Epithelial cell of proximal tubule (primary cell): Measurements from ENCODE around the gene OSCAR. TPM values are rescaled to one million over a fixed set of nuclear protein-coding genes. Genes with fewer than 3 reads are reported as not detected.
A peak's percentile ranks its signal among the peaks of the same experiment; 100 is the strongest.
"Not testable (repeated sequence)": the region's sequence is repeated elsewhere in the genome, so short reads cannot be mapped to it uniquely, and the experiment has no call there.

Experiments
- DNase-seq: peaks from one replicate; pipeline ENCODE4 v3.0.0-alpha.2; 2011; ENCODE audit warnings: low read depth
- H3K4me3 ChIP-seq: 2 replicates; pipeline ENCODE4 v1.5.1; 2011; ENCODE audit warnings: low read depth, mild to moderate bottlenecking, low read length
- CTCF ChIP-seq: conservative IDR thresholded peaks from 2 replicates; pipeline ENCODE4 v1.5.1; 2012; ENCODE audit warnings: low read depth, mild to moderate bottlenecking, low read length
- total RNA-seq: library from RNA; depleted of rRNA; stranded (reverse); fragments of >200 nt; gene quantifications from 2 replicates; pipeline ENCODE4 v1.2.3, GENCODE V29; 2015

OSCAR gene
- total RNA-seq, 1 donor from 2014 or later = not detected

- TF ChIP-seq CTCF = no peak
- H3K4me3 ChIP-seq = no peak overlapping the region
- DNase-seq = no peak
These were observed 7.9 kb upstream of the OSCAR start for GRCh38 chr19:54108496-54108895.

GRCh38 chr19:54107876-54108490 is 7.4 kb upstream of the OSCAR start:
- no peak overlapping the region for H3K4me3 ChIP-seq
- DNase-seq = no peak
- no peak for TF ChIP-seq CTCF

- H3K4me3 ChIP-seq = no peak overlapping the region
- no peak for DNase-seq
- TF ChIP-seq CTCF = no peak
These were observed 6.1 kb upstream of the OSCAR start for GRCh38 chr19:54106716-54107115.

- DNase-seq = no peak
- no peak overlapping the region for H3K4me3 ChIP-seq
- TF ChIP-seq CTCF = no peak
These were observed 5.2 kb upstream of the OSCAR start for GRCh38 chr19:54105796-54106195.

- TF ChIP-seq CTCF = no peak
- DNase-seq = no peak
- no peak overlapping the region for H3K4me3 ChIP-seq
These were observed 4.6 kb upstream of the OSCAR start for GRCh38 chr19:54104998-54105715.

GRCh38 chr19:54102421-54103169 is 2.0 kb upstream of the OSCAR start, which contains the start of gene NDUFA3:
Gene NDUFA3, plus strand, starts transcription at chr19:54102855. Its CDS starts 24 bp downstream, at chr19:54102879.
- peak within 1 kb of the TSS; percentile 98 for H3K4me3 ChIP-seq
- no peak for TF ChIP-seq CTCF
- peak; percentile 63 for DNase-seq

- not testable (repeated sequence) for H3K4me3 ChIP-seq, DNase-seq
These were observed 724 bp downstream of the OSCAR start for GRCh38 chr19:54099903-54100255.
